Lung (tissue), 12 donors: Measurements from ENCODE around the gene KIF9. TPM values are rescaled to one million over a fixed set of nuclear protein-coding genes. Genes with fewer than 3 reads are reported as not detected.
A peak's percentile ranks its signal among the peaks of the same experiment; 100 is the strongest.

Experiments used
- ATAC-seq: fragments of 200-7000 bp; cut with Tn5 transposase; one replicate; pipeline ENCODE4 v1.9.1; 2020; ENCODE audit warnings: moderate number of reproducible peaks; ENCODE audit not compliant: insufficient read depth, low FRiP score
- DNase-seq, 3 donors: peaks; one replicate each; pipeline ENCODE4 v3.0.0-alpha.2; 2013 to 2017
- H3K27ac ChIP-seq, 2 donors: one replicate each; pipeline ENCODE4 v1.5.1; 2013; ENCODE audit warnings: mild to moderate bottlenecking in 2 of 2, moderate library complexity in 2 of 2, control low read depth in 1 of 2, inconsistent platforms in 1 of 2, low read depth in 1 of 2, low read length in 1 of 2
- H3K27me3 ChIP-seq, 3 donors: one replicate each; pipeline ENCODE4 v1.5.1; 2013; ENCODE audit warnings: low read length in 2 of 3; ENCODE audit not compliant: control insufficient read depth in 3 of 3, insufficient read depth in 3 of 3
- H3K36me3 ChIP-seq, 4 donors: one replicate each; pipeline ENCODE4 v1.5.1; 2013; ENCODE audit warnings: low read length in 4 of 4, mild to moderate bottlenecking in 1 of 4, moderate library complexity in 1 of 4; ENCODE audit not compliant: control insufficient read depth in 4 of 4, insufficient read depth in 4 of 4
- H3K4me1 ChIP-seq, 5 donors: one replicate each; pipeline ENCODE4 v1.5.1; 2013; ENCODE audit warnings: low read length in 5 of 5, mild to moderate bottlenecking in 2 of 5, moderate library complexity in 1 of 5; ENCODE audit not compliant: control insufficient read depth in 5 of 5, insufficient read depth in 5 of 5
- H3K4me3 ChIP-seq: one replicate; pipeline ENCODE4 v1.5.1; 2013; ENCODE audit warnings: mild to moderate bottlenecking, control low read depth, moderate library complexity
- H3K9ac ChIP-seq, 2 donors: one replicate each; pipeline ENCODE4 v1.5.1; 2013; ENCODE audit warnings: low read length in 2 of 2, control low read depth in 1 of 2; ENCODE audit not compliant: insufficient read depth in 1 of 2
- H3K9me3 ChIP-seq, 4 donors: one replicate each; pipeline ENCODE4 v1.5.1; 2013; ENCODE audit warnings: low read length in 3 of 4, mild to moderate bottlenecking in 1 of 4, moderate library complexity in 1 of 4; ENCODE audit not compliant: control insufficient read depth in 4 of 4, insufficient read depth in 3 of 4
- WGBS, 2 donors: extraction: QIAGEN DNeasy Blood & Tissue Kit; methylation state at CpG; one replicate each; pipeline ENCODE4 v1.1.7; 2013; 5-methylcytosine and 5-hydroxymethylcytosine counted together
- polyA plus RNA-seq, 2 donors: library from polyadenylated mRNA; stranded (reverse); fragments of 200-250 nt; gene quantifications; one replicate each; pipeline ENCODE4 v1.2.1, GENCODE V29; 2013
- total RNA-seq, 2 donors: library from RNA; depleted of rRNA in 1 of 2; stranded (reverse); fragments of >200 nt in 1 of 2; gene quantifications; one replicate each; pipeline ENCODE4 v1.2.1, GENCODE V29; 2014 to 2021
- TF ChIP-seq, protein P1 (sequence below): IDR thresholded peaks from 2 replicates; pipeline ENCODE4 v1.5.1; 2012; ENCODE audit warnings: mild to moderate bottlenecking; ENCODE audit errors: control extremely low read depth, extremely low read depth
- donor health status: control.
- donor health status: control.
- donor health status: Bipolar disorder and iron deficiency.
- donor health status: healthy.
- donor health status: DM: yes; HTN: yes; CAD: no.

The KIF9 gene
- total and polyA plus RNA-seq, 4 donors, result 13.6 to 18.4 (median 17.9) TPM

DNA sequence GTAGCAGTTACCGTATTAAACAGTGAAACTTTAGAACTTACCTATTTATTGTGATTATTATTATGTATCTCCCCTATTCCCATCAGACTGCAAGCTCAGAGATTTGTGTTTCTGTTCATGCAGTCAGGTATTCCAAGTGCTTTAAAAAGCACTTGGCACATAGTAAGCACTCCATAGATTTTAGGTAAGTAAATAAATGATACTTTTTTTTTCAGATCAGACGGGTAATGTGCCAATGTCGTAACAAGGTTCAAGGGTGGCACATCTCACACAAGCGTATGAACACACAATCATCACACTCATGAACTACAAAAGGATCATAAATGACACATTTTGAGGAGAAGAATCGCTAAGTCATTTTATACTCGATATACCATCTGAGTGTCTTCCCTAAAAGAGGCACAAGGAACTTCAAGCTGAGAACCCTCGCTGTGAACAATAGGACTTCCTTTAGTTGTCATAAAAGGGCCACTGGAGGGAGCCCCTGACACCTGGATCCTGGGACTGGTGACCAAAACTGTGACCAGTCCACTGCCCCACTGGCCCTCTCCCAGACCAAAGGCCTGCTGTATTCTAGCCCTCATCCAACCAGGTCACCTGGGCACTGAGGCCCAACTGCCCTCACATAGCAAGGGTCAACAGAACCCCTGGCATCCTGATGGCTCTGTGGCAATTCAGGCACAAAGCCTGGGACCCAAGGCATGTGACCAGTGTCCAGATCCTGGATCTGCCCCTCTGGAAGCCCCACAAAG lies 32.1 kb downstream of the KIF9 start:
- no peak overlapping the region for H3K27ac ChIP-seq
- H3K4me3 ChIP-seq, result no peak overlapping the region
- WGBS, 2 donors, result 51 to 56% methylated on average over 7 of the region's 7 CpGs
- TF ChIP-seq, protein P1, sequence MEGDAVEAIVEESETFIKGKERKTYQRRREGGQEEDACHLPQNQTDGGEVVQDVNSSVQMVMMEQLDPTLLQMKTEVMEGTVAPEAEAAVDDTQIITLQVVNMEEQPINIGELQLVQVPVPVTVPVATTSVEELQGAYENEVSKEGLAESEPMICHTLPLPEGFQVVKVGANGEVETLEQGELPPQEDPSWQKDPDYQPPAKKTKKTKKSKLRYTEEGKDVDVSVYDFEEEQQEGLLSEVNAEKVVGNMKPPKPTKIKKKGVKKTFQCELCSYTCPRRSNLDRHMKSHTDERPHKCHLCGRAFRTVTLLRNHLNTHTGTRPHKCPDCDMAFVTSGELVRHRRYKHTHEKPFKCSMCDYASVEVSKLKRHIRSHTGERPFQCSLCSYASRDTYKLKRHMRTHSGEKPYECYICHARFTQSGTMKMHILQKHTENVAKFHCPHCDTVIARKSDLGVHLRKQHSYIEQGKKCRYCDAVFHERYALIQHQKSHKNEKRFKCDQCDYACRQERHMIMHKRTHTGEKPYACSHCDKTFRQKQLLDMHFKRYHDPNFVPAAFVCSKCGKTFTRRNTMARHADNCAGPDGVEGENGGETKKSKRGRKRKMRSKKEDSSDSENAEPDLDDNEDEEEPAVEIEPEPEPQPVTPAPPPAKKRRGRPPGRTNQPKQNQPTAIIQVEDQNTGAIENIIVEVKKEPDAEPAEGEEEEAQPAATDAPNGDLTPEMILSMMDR, result peak; percentile 23
- H3K36me3 ChIP-seq, result no peaks in the 10 kb centered on the region
- DNase-seq (peak in 2 of 3 donors; percentile 29 to 31), ATAC-seq (peak; percentile 62)
- H3K4me1 ChIP-seq, result no peaks in the 10 kb centered on the region
- H3K9ac ChIP-seq, result no peak overlapping the region
- no peaks in the 10 kb centered on the region for H3K9me3 ChIP-seq
- H3K27me3 ChIP-seq, result no peaks in the 10 kb centered on the region

DNA sequence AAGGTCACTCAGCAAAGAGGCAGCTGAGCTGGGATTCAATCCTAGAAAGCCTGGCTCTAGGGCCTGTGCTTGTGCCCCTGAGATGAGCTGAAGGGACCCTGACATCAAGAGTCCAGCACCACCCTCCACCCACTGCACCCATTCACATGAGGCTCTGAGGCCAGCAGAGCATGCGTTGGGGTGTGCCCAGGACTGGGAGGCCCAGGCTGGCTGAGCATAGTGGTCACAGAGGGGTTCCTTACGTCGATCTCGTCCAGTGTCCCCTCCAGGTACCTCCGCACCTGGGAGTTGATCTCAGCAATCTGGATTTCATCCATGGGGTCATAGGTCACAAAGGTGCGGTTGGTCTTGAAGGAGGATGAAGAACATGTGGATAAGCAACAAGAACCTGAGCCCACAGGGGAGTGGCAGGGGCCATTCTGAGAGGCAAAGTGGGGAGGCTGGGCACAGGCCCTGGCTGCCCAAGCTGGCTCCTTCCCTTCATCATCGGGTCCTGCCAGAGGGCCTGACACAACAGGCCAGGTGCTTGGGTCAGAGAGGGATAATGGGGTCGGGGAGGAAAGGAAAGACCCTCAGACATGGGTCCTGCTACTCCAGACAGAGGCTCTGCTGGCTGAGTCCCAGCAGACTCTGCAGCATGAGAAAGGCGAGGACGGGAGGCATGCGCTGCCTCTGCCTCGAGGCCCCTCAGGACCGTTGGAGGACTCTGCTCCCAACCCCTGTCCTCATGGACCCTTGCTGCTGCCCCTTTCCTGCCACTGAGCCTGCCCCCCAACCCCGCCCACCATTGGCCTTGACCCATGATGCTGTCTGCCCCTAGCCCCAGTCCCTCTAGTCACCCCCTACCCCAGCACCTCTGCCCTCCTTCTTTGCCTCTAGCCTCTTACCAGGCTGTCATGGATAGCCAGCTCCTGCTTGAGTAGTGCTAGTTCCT lies 35.2 kb downstream of the KIF9 start:
- no peak overlapping the region for H3K27ac ChIP-seq
- H3K27me3 ChIP-seq, result no peaks in the 10 kb centered on the region
- no peak for DNase-seq
- H3K36me3 ChIP-seq, result no peaks in the 10 kb centered on the region
- no peaks in the 10 kb centered on the region for H3K9me3 ChIP-seq
- ATAC-seq, result no peak
- TF ChIP-seq, protein P1, result no peak
- WGBS, 2 donors, result 93 to 96% methylated on average over 14 of the region's 14 CpGs
- no peak overlapping the region for H3K9ac ChIP-seq
- H3K4me1 ChIP-seq, result no peaks in the 10 kb centered on the region
- no peak overlapping the region for H3K4me3 ChIP-seq

- Histone ChIP-seq H3K9me3 (no peaks in the 10 kb centered on the region), H3K4me3 (no peak overlapping the region), H3K27ac (no peak overlapping the region), H3K4me1 (no peaks in the 10 kb centered on the region), H3K36me3 (no peaks in the 10 kb centered on the region), H3K9ac (no peak overlapping the region), H3K27me3 (no peaks in the 10 kb centered on the region)
- DNase-seq (no peak), ATAC-seq (no peak)
- WGBS, 2 donors, result 97 to 99% methylated on average over 2 of the region's 2 CpGs
- TF ChIP-seq, protein P1, result no peak
These were observed 37.3 kb downstream of the KIF9 start for GRCh38 chr3:47245271-47245670.
